ENCODE results near the gene ZNF777. TPM values are rescaled to one million over a fixed set of nuclear protein-coding genes. Genes with fewer than 3 reads are reported as not detected.

The ZNF777 gene
- total and polyA plus RNA-seq, 8 donors, result 1.2 to 15.2 (median 5.3) TPM

DNA sequence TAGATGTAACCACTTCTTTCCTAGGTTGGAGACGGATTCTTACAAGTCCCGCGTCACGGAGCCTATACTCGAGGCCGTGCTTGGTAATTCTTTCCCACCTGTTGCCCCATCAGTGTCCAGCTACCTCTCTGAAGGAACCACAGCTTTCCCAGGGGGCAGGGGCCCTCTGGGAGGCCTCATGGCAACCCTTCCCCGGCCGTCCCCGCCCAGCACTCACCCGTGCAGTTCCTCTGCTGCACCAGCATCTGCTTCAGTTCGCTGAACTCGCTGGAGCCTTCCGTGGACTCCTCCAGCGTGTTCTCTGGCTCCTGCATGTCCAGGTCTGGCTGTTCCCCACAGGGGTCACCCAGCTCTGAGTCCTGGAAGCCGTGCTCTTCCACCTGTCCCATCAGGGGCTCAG, 24.5 kb downstream of the ZNF777 start:
- DNase-seq, result no peak
- TF ChIP-seq EP300 (IDR thresholded peaks at IDR 0.05) (no peak), POLR2AphosphoS5 (IDR thresholded peaks at IDR 0.05) (no peak), POLR2A (IDR thresholded peaks at IDR 0.05) (no peak)
- TF ChIP-seq, protein P1, sequence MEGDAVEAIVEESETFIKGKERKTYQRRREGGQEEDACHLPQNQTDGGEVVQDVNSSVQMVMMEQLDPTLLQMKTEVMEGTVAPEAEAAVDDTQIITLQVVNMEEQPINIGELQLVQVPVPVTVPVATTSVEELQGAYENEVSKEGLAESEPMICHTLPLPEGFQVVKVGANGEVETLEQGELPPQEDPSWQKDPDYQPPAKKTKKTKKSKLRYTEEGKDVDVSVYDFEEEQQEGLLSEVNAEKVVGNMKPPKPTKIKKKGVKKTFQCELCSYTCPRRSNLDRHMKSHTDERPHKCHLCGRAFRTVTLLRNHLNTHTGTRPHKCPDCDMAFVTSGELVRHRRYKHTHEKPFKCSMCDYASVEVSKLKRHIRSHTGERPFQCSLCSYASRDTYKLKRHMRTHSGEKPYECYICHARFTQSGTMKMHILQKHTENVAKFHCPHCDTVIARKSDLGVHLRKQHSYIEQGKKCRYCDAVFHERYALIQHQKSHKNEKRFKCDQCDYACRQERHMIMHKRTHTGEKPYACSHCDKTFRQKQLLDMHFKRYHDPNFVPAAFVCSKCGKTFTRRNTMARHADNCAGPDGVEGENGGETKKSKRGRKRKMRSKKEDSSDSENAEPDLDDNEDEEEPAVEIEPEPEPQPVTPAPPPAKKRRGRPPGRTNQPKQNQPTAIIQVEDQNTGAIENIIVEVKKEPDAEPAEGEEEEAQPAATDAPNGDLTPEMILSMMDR (IDR thresholded peaks at IDR 0.05), result no peak
- 94 to 96% (median 95%) methylated on average over 15 of the region's 15 CpGs for WGBS, 5 donors
- no peak overlapping the region for H3K27ac ChIP-seq
- H3K27me3 ChIP-seq, result no peaks in the 10 kb centered on the region
- H3K36me3 ChIP-seq, result peaks cover 33 to 72% (median 59%) of the 10 kb centered on the region in 4 donors
- no peak overlapping the region for H3K4me3 ChIP-seq
- intact Hi-C loops (cut with DNase I; ENCODE audit: low total_unique reads), result no loop called here
- H3K9me3 ChIP-seq, result no peaks in the 10 kb centered on the region
- H3K4me1 ChIP-seq, result no peaks in the 10 kb centered on the region

DNA sequence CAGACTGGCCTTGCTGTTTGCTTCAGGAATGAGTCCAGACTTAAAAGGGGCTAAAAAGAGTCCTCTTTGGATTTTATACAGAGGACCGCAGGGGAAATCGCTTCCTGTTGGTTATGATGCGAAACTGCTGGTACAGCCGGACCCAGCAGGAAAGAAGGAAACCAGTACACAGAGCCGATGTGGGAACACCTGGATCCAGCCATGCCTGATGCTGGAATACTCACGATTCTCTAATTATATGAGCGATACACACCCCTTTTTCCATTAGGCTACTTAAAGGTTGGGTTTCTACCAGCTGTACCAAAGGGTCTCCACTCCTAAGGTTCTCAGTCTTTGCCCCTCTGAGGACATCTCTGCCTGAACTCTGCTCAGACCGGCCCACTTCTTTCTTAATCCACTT, 27.7 kb downstream of the ZNF777 start:
- TF ChIP-seq POLR2A (IDR thresholded peaks at IDR 0.05) (no peak), POLR2AphosphoS5 (IDR thresholded peaks at IDR 0.05) (no peak), EP300 (IDR thresholded peaks at IDR 0.05) (no peak)
- TF ChIP-seq, protein P1 (IDR thresholded peaks at IDR 0.05), result no peak
- Histone ChIP-seq H3K27ac (no peak overlapping the region), H3K27me3 (no peaks in the 10 kb centered on the region), H3K36me3 (peaks cover 33 to 79% (median 72%) of the 10 kb centered on the region in 4 donors), H3K4me3 (no peak overlapping the region), H3K9me3 (no peaks in the 10 kb centered on the region), H3K4me1 (no peaks in the 10 kb centered on the region)
- no peak for DNase-seq
- WGBS, 5 donors, result 82 to 98% (median 91%) methylated on average over 8 of the region's 8 CpGs
- intact Hi-C loops (cut with DNase I; ENCODE audit: low total_unique reads), result no loop called here

DNA sequence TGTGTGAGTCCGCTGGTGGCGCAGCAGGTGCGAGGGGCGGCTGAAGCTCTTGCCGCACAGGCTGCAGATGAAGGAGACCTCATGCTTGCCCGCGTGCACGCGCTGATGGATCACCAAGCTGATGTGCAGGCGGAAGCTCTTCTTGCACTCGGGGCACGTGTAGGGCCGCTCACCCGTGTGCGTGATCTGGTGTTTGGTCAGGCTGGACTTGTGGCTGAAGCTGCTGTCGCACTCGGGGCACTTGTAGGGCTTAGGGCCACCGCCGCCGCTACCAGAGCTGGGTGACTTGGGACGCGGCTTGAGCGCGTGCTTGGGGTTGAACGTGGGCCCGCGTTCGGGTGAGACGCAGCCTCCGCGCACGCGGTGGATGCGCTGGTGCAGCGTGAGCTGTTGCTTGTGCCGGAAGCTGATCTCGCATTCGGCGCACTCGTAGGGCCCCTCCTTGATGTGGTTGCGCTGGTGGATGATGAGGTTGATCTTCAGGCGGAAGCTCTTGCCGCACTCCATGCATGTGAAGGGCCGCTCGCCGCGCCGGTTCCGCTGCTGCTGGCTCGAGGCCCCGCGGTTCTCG, 28.7 kb downstream of the ZNF777 start:
- Histone ChIP-seq H3K4me3 (no peak overlapping the region), H3K36me3 (peaks cover 33 to 75% (median 69%) of the 10 kb centered on the region in 4 donors), H3K9me3 (no peaks in the 10 kb centered on the region), H3K4me1 (no peaks in the 10 kb centered on the region), H3K27ac (no peak overlapping the region), H3K27me3 (no peaks in the 10 kb centered on the region)
- intact Hi-C loops (cut with DNase I; ENCODE audit: low total_unique reads), result no loop called here
- no peak for TF ChIP-seq EP300 (IDR thresholded peaks at IDR 0.05)
- TF ChIP-seq POLR2A (IDR thresholded peaks at IDR 0.05), result no peak
- TF ChIP-seq POLR2AphosphoS5 (IDR thresholded peaks at IDR 0.05), result no peak
- TF ChIP-seq, protein P1 (IDR thresholded peaks at IDR 0.05), result no peak
- no peak for DNase-seq
- WGBS, 5 donors, result 91 to 97% (median 95%) methylated on average over 36 to 53 of the region's 53 CpGs

DNA sequence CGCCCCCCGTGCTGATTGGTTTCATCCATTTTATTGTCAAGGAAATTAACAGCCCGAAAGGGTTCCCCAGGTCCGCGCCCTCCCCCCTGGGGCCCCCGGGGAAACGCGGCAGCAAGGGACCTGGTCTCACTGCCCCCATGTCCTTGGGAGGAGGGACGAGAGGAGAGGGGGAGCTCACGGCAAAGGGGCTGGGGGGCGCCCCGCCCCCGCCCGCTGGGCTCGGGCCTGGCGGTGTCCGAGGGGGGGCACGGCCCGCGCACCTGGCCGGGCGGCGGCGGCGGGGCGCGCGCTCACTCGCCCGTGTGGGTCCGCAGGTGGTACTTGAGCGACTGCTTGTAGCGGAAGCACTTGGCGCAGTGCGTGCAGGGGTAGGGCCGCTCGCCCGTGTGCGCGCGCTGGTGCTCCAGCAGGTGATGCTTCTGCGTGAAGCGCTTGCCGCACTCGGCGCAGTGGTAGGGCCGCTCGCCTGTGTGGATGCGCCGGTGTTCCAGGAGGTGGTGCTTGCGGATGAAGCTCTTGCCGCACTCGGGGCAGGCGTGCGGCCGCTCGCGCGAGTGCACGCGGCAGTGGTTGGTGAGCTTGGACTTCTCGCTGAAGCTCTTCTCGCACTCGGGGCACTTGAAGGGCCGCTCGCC, 29.3 kb downstream of the ZNF777 start:
- TF ChIP-seq EP300 (IDR thresholded peaks at IDR 0.05), result no peak
- no peak for TF ChIP-seq POLR2AphosphoS5 (IDR thresholded peaks at IDR 0.05)
- TF ChIP-seq, protein P1 (IDR thresholded peaks at IDR 0.05), result no peak
- no peak for TF ChIP-seq POLR2A (IDR thresholded peaks at IDR 0.05)
- H3K36me3 ChIP-seq, result peaks cover 33 to 69% (median 65%) of the 10 kb centered on the region in 4 donors
- H3K4me3 ChIP-seq, result no peak overlapping the region
- H3K27ac ChIP-seq, result no peak overlapping the region
- no peaks in the 10 kb centered on the region for H3K9me3 ChIP-seq
- H3K27me3 ChIP-seq, result no peaks in the 10 kb centered on the region
- H3K4me1 ChIP-seq, result no peaks in the 10 kb centered on the region
- DNase-seq, result no peak
- intact Hi-C loops (cut with DNase I; ENCODE audit: low total_unique reads), result no loop called here
- 91 to 94% (median 93%) methylated on average over 55 to 66 of the region's 66 CpGs for WGBS, 5 donors
